HepG2 (cell line): ENCODE data around the gene HOXA6. TPM values are rescaled to one million over a fixed set of nuclear protein-coding genes. Genes with fewer than 3 reads are reported as not detected.

Source experiments
- ATAC-seq: fragments of 200-7000 bp; cut with Tn5 transposase; 3 replicates; pipeline ENCODE4 v1.9.1; 2020; ENCODE audit warnings: mild to moderate bottlenecking, moderate library complexity
- BruUV-seq: library from RNA; stranded (reverse); fragments of 400-500 nt; replicated peaks from 2 replicates; lab custom pipeline; 2021; lab: Mats Ljungman, UMichigan
- CTCF ChIA-PET: fragments of 300-600 bp; formaldehyde crosslinking; extraction: SDS; loops from one replicate; lab custom pipeline; 2021; ENCODE audit warnings: low total read pairs, inconsistent platforms, low intra/inter-chr PET ratio; lab: Yijun Ruan, JAX
- POLR2A ChIA-PET: fragments of 350-600 bp; sonication (Branson Sonifier 250); formaldehyde crosslinking; loops from one replicate; lab custom pipeline; 2020; ENCODE audit warnings: antibody characterized with exemption, inconsistent platforms; lab: Yijun Ruan, JAX
- DNase-seq: peaks from one replicate; pipeline ENCODE4 v3.0.0-alpha.2; 2015; ENCODE audit warnings: low spot score
- FAIRE-seq: peaks from 3 replicates; lab custom pipeline; 2011; peaks lifted over from hg19 to GRCh38; lab: Jason Lieb, UNC
- H2AFZ ChIP-seq: one replicate; pipeline ENCODE4 v1.6.1; 2011; ENCODE audit warnings: low read length, inconsistent platforms
- H3K27ac ChIP-seq: fragments of 300-600 bp; 3 replicates; pipeline ENCODE4 v1.8.0; 2011; ENCODE audit warnings: mixed run types, mild to moderate bottlenecking, mixed read lengths, low read length, inconsistent platforms; ENCODE audit not compliant: insufficient read depth; ENCODE audit errors: extremely low read length
- H3K27me3 ChIP-seq, 2 experiments: fragments of 200-600 bp in 1 of 2; 2 replicates in 1 of 2; 3 replicates in 1 of 2; pipeline versions ENCODE4 v1.6.0 to v1.8.0; 2011; ENCODE audit warnings: low read length in 2 of 2, mild to moderate bottlenecking in 2 of 2, moderate library complexity in 2 of 2, inconsistent platforms in 1 of 2; ENCODE audit not compliant: insufficient read depth in 2 of 2, control insufficient read depth in 1 of 2
- H3K36me3 ChIP-seq, 2 experiments: fragments of 200-600 bp in 1 of 2; replicated peaks in 1 of 2; 2 replicates in 1 of 2; 3 replicates in 1 of 2; pipeline versions ENCODE4 v1.5.1 to v1.8.0; 2011; ENCODE audit warnings: low read length in 2 of 2, inconsistent platforms in 1 of 2; ENCODE audit not compliant: insufficient read depth in 2 of 2, control insufficient read depth in 1 of 2
- H3K4me1 ChIP-seq: 2 replicates; pipeline ENCODE4 v1.5.1; 2012; ENCODE audit warnings: low read length, inconsistent platforms; ENCODE audit not compliant: insufficient read depth
- H3K4me2 ChIP-seq: 2 replicates; pipeline ENCODE4 v1.6.0; 2011; ENCODE audit warnings: low read depth, low read length, inconsistent platforms
- H3K4me3 ChIP-seq, 3 experiments: fragments of 200-600 bp in 1 of 3; sonication (generic), shearing (Covaris generic) in 1 of 3; replicated peaks in 1 of 3; 2 replicates each; pipeline ENCODE4 v1.5.1; 2011 to 2016; ENCODE audit warnings: low read length in 3 of 3, inconsistent platforms in 2 of 3, low read depth in 2 of 3, mild to moderate bottlenecking in 2 of 3, control low read depth in 1 of 3, mixed read lengths in 1 of 3; ENCODE audit not compliant: insufficient read depth in 1 of 3
- H3K79me2 ChIP-seq: one replicate; pipeline ENCODE4 v1.6.1; 2011; ENCODE audit warnings: low read length, inconsistent platforms; ENCODE audit not compliant: insufficient read depth
- H3K9ac ChIP-seq: 2 replicates; pipeline ENCODE4 v1.6.0; 2011; ENCODE audit warnings: mild to moderate bottlenecking, low read depth, low read length, inconsistent platforms; ENCODE audit not compliant: insufficient read depth
- H3K9me3 ChIP-seq: 2 replicates; pipeline ENCODE4 v1.5.1; 2012; ENCODE audit warnings: mild to moderate bottlenecking, low read length
- H4K20me1 ChIP-seq: 2 replicates; pipeline ENCODE4 v1.6.0; 2011; ENCODE audit warnings: inconsistent platforms, mild to moderate bottlenecking, low read length, moderate library complexity; ENCODE audit not compliant: insufficient read depth
- ARID2 ChIP-seq: sonication (generic); formaldehyde crosslinking; IDR thresholded peaks from 2 replicates; pipeline ENCODE4 v1.8.1; 2022; ENCODE audit warnings: mild to moderate bottlenecking, missing genetic modification reagents, borderline replicate concordance
- ATF2 ChIP-seq: sonication (generic); formaldehyde crosslinking; IDR thresholded peaks from 2 replicates; pipeline ENCODE4 v1.4.0; 2020; ENCODE audit warnings: missing genetic modification reagents
- CERS6 ChIP-seq: sonication (generic); formaldehyde crosslinking; IDR thresholded peaks from 2 replicates; pipeline ENCODE4 v1.5.0; 2020; ENCODE audit warnings: missing genetic modification reagents
- HNF1A ChIP-seq, 2 experiments: sonication (generic) in 1 of 2; formaldehyde crosslinking in 1 of 2; IDR thresholded peaks; 2 replicates each; pipeline versions ENCODE4 v1.4.0 to v1.6.1; 2016 to 2020; ENCODE audit warnings: borderline replicate concordance in 1 of 2, low read depth in 1 of 2, mild to moderate bottlenecking in 1 of 2, missing genetic modification reagents in 1 of 2
- ISX ChIP-seq: sonication (generic); formaldehyde crosslinking; conservative IDR thresholded peaks from 2 replicates; pipeline ENCODE4 v1.5.0; 2020; ENCODE audit warnings: missing genetic modification reagents
- LBX2 ChIP-seq: sonication (generic); formaldehyde crosslinking; IDR thresholded peaks from 2 replicates; pipeline ENCODE4 v1.5.0; 2020; ENCODE audit warnings: missing genetic modification reagents, mild to moderate bottlenecking, borderline replicate concordance
- MTF1 ChIP-seq: sonication (generic); formaldehyde crosslinking; IDR thresholded peaks from 2 replicates; pipeline ENCODE4 v1.5.0; 2020; ENCODE audit warnings: missing genetic modification reagents
- RCOR2 ChIP-seq: IDR thresholded peaks from 2 replicates; pipeline ENCODE4 v1.6.1; 2016; ENCODE audit warnings: missing biosample characterization, missing genetic modification reagents
- SIN3A ChIP-seq: IDR thresholded peaks from 2 replicates; pipeline ENCODE4 v1.6.1; 2011; ENCODE audit warnings: low read depth, mild to moderate bottlenecking, control low read depth, low read length, borderline replicate concordance
- ZFP36L1 ChIP-seq: sonication (generic); formaldehyde crosslinking; IDR thresholded peaks from 2 replicates; pipeline ENCODE4 v1.8.0; 2022; ENCODE audit warnings: mild to moderate bottlenecking, missing genetic modification reagents, moderate library complexity
- ZNF383 ChIP-seq: sonication (generic); formaldehyde crosslinking; IDR thresholded peaks from 2 replicates; pipeline ENCODE4 v1.4.0; 2020; ENCODE audit warnings: missing genetic modification reagents, mild to moderate bottlenecking, borderline replicate concordance
- ZNF780A ChIP-seq: sonication (generic); formaldehyde crosslinking; IDR thresholded peaks from 2 replicates; pipeline ENCODE4 v1.8.0; 2022; ENCODE audit warnings: mild to moderate bottlenecking, missing genetic modification reagents, moderate library complexity
- WGBS: methylation state at CpG from one replicate; pipeline ENCODE4 v1.1.6; 2017; ENCODE audit warnings: low lambda C conversion rate; 5-methylcytosine and 5-hydroxymethylcytosine counted together
- in situ Hi-C: cut with HindIII; loops from 2 replicates; pipeline ENCODE4 v1.10.0; 2017; ENCODE audit warnings: low pct_unique_long_range_greater_than_20kb; ENCODE audit not compliant: extremely low pct_ligation_motif_present
- intact Hi-C: fragments of 100-400 bp; cut with micrococcal nuclease; formaldehyde crosslinking; loops from one replicate; pipeline ENCODE4 v1.10.0; 2022; ENCODE audit not compliant: unreplicated experiment
- polyA plus RNA-seq, 8 experiments: library from polyadenylated mRNA; depleted of rRNA in 3 of 8; stranded (reverse) in 7 of 8; unstranded in 1 of 8; fragments of >200 nt; fragmentation: Illumina TruSeq in 4 of 8; extraction: Trizol in 4 of 8; gene quantifications; 2 replicates each; pipeline versions ENCODE4 v1.2.1 to v1.2.3, GENCODE V29; 2011 to 2016; ENCODE audit warnings: low read depth in 4 of 8, missing spikeins in 1 of 8, mixed read lengths in 1 of 8; ENCODE audit not compliant: insufficient read depth in 1 of 8
- total RNA-seq, 5 experiments: library from RNA; depleted of rRNA; stranded (reverse); fragments of >200 nt; fragmentation: Illumina TruSeq; extraction: Trizol; gene quantifications; 2 replicates each; pipeline ENCODE4 v1.2.3, GENCODE V29; 2016; ENCODE audit warnings: low read depth in 1 of 5
- TF ChIP-seq, protein P1 (sequence below): sonication (generic); formaldehyde crosslinking; IDR thresholded peaks from 2 replicates; pipeline ENCODE4 v1.4.0; 2020; ENCODE audit warnings: mild to moderate bottlenecking, low read depth, missing genetic modification reagents
- TF ChIP-seq, protein P2 (sequence below): sonication (generic); formaldehyde crosslinking; IDR thresholded peaks from 2 replicates; pipeline ENCODE4 v1.4.0; 2020; ENCODE audit warnings: missing genetic modification reagents, borderline replicate concordance

HOXA6 gene
- total and polyA plus RNA-seq, 2 of the 13 experiments (the other 11 are each of a cell fraction or from before 2014, with no cell fraction given): 1.3 to 1.5 TPM

DNA sequence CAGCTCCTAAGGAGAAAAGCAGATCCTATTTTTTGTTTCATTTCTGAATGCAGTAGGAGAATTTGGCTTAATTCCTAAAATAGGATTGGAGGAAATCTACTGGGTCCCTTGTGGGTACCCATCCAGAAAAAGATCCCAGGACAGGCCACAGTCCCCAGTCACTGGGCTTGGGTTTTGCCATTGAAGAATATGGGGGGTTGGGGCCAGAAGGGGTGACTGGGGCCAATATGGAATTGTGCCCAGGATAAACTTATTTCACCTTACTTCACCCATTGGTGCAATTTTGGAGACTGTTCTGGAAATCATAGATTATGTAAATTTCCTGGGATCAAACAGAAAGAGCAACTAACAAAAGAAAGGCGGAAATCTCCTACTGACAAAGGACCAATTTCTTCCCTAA is 9.1 kb downstream of the HOXA6 start:
- no peak for FAIRE-seq
- Histone ChIP-seq H3K9ac (no peak overlapping the region), H2AFZ (no peak overlapping the region), H3K4me2 (no peak overlapping the region), H3K27me3 (no peaks in the 10 kb centered on the region), H3K79me2 (no peaks in the 10 kb centered on the region), H3K36me3 (no peaks in the 10 kb centered on the region), H3K27ac (no peak overlapping the region), H3K4me3 (no peak overlapping the region), H4K20me1 (no peaks in the 10 kb centered on the region), H3K4me1 (peaks cover 45% of the 10 kb centered on the region), H3K9me3 (no peaks in the 10 kb centered on the region)
- TF ChIP-seq HNF1A (IDR thresholded peaks at IDR 0.05; ENCODE audit: low read depth): no peak
- TF ChIP-seq HNF1A (CRISPR knock-in tag; IDR thresholded peaks at IDR 0.05; ENCODE audit: borderline replicate concordance): no peak
- no peak for TF ChIP-seq CERS6 (CRISPR knock-in tag)
- TF ChIP-seq ZFP36L1 (CRISPR knock-in tag): no peak
- no peak for TF ChIP-seq RCOR2 (CRISPR knock-in tag)
- no peak for TF ChIP-seq ISX (CRISPR knock-in tag)
- no peak for TF ChIP-seq SIN3A
- TF ChIP-seq ZNF383 (CRISPR knock-in tag): no peak
- TF ChIP-seq ARID2: no peak
- TF ChIP-seq ZNF780A (CRISPR knock-in tag): no peak
- TF ChIP-seq, protein P1, sequence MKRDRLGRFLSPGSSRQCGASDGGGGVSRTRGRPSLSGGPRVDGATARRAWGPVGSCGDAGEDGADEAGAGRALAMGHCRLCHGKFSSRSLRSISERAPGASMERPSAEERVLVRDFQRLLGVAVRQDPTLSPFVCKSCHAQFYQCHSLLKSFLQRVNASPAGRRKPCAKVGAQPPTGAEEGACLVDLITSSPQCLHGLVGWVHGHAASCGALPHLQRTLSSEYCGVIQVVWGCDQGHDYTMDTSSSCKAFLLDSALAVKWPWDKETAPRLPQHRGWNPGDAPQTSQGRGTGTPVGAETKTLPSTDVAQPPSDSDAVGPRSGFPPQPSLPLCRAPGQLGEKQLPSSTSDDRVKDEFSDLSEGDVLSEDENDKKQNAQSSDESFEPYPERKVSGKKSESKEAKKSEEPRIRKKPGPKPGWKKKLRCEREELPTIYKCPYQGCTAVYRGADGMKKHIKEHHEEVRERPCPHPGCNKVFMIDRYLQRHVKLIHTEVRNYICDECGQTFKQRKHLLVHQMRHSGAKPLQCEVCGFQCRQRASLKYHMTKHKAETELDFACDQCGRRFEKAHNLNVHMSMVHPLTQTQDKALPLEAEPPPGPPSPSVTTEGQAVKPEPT (CRISPR knock-in tag): no peak
- no peak for TF ChIP-seq ATF2 (CRISPR knock-in tag)
- TF ChIP-seq, protein P2, sequence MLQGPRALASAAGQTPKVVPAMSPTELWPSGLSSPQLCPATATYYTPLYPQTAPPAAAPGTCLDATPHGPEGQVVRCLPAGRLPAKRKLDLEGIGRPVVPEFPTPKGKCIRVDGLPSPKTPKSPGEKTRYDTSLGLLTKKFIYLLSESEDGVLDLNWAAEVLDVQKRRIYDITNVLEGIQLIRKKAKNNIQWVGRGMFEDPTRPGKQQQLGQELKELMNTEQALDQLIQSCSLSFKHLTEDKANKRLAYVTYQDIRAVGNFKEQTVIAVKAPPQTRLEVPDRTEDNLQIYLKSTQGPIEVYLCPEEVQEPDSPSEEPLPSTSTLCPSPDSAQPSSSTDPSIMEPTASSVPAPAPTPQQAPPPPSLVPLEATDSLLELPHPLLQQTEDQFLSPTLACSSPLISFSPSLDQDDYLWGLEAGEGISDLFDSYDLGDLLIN (CRISPR knock-in tag): no peak
- no peak for TF ChIP-seq LBX2 (CRISPR knock-in tag)
- no peak for TF ChIP-seq MTF1 (CRISPR knock-in tag)
- POLR2A ChIA-PET: no interaction called here
- DNase-seq: no peak
- CTCF ChIA-PET: no interaction called here
- in situ Hi-C loops (no loop called here), intact Hi-C loops (no loop called here)
- WGBS: 100% methylated on average over 1 of the region's 1 CpG
- no peak for ATAC-seq
- BruUV-seq: no TSS peak
